Left ventricle myocardium inferior (tissue), 1 donor: ENCODE data around the gene KCNMA1. TPM values are rescaled to one million over a fixed set of nuclear protein-coding genes. Genes with fewer than 3 reads are reported as not detected.

Experiments
- DNase-seq: peaks from one replicate; pipeline ENCODE4 v3.0.0-alpha.2; 2020
- H3K27ac ChIP-seq: fragments of 200-600 bp; replicated peaks from 2 replicates; pipeline ENCODE4 v1.8.0; 2021
- H3K27me3 ChIP-seq: fragments of 200-600 bp; 2 replicates; pipeline ENCODE4 v1.8.0; 2021; ENCODE audit warnings: low read depth
- H3K36me3 ChIP-seq: fragments of 200-600 bp; 2 replicates; pipeline ENCODE4 v1.8.0; 2021
- H3K4me1 ChIP-seq: fragments of 200-600 bp; 2 replicates; pipeline ENCODE4 v1.8.0; 2021
- H3K4me3 ChIP-seq: fragments of 200-600 bp; 2 replicates; pipeline ENCODE4 v1.8.0; 2021; ENCODE audit warnings: mild to moderate bottlenecking, moderate library complexity
- H3K9me3 ChIP-seq: fragments of 200-600 bp; replicated peaks from 2 replicates; pipeline ENCODE4 v1.8.0; 2021
- CTCF ChIP-seq: fragments of 200-600 bp; IDR thresholded peaks from 2 replicates; pipeline ENCODE4 v1.8.0; 2021; ENCODE audit warnings: antibody characterized with exemption, mild to moderate bottlenecking, borderline replicate concordance
- intact Hi-C: fragments of 100-400 bp; cut with micrococcal nuclease; formaldehyde crosslinking; loops from one replicate; pipeline ENCODE4 v1.11.0; 2022
- total RNA-seq: library from RNA; stranded (reverse); fragmentation: NEBNext Ultra II Directional; extraction: Animal tissue kit (Norgen Biotek cat#: 25700); gene quantifications from one replicate; pipeline ENCODE4 v1.2.1, GENCODE V29; 2021
- donor health status: DM: no; HTN: yes; CAD: no; lungs with severe emphysema.

The KCNMA1 gene
- total RNA-seq, 1 donor from 2014 or later: 1.8 TPM

GRCh38 chr10:77190291-77190690 is 447.3 kb downstream of the KCNMA1 start:
- intact Hi-C loops: no loop called here
- no peak for TF ChIP-seq CTCF
- no peak overlapping the region for H3K27ac ChIP-seq
- no peak overlapping the region for H3K4me3 ChIP-seq
- no peaks in the 10 kb centered on the region for H3K4me1 ChIP-seq
- DNase-seq: no peak
- peaks cover 71% of the 10 kb centered on the region for H3K27me3 ChIP-seq
- no peaks in the 10 kb centered on the region for H3K36me3 ChIP-seq
- H3K9me3 ChIP-seq: no peaks in the 10 kb centered on the region

- H3K4me3 ChIP-seq: no peak overlapping the region
- H3K27ac ChIP-seq: no peak overlapping the region
- no peaks in the 10 kb centered on the region for H3K9me3 ChIP-seq
- DNase-seq: no peak
- H3K27me3 ChIP-seq: peaks cover 65% of the 10 kb centered on the region
- intact Hi-C loops: no loop called here
- no peaks in the 10 kb centered on the region for H3K4me1 ChIP-seq
- no peak for TF ChIP-seq CTCF
- H3K36me3 ChIP-seq: no peaks in the 10 kb centered on the region
Observed at GRCh38 chr10:77189520-77189919, 448.1 kb downstream of the KCNMA1 start.

- TF ChIP-seq CTCF: no peak
- Histone ChIP-seq H3K9me3 (no peaks in the 10 kb centered on the region), H3K36me3 (no peaks in the 10 kb centered on the region), H3K4me1 (no peaks in the 10 kb centered on the region), H3K27ac (no peak overlapping the region), H3K27me3 (peaks cover 61% of the 10 kb centered on the region), H3K4me3 (no peak overlapping the region)
- intact Hi-C loops: no loop called here
- no peak for DNase-seq
Observed at GRCh38 chr10:77189075-77189474, 448.5 kb downstream of the KCNMA1 start.

GRCh38 chr10:77188521-77188920 is 449.1 kb downstream of the KCNMA1 start:
- Histone ChIP-seq H3K4me1 (peaks cover 1% of the 10 kb centered on the region), H3K27ac (no peak overlapping the region), H3K27me3 (peaks cover 55% of the 10 kb centered on the region), H3K9me3 (no peaks in the 10 kb centered on the region), H3K36me3 (no peaks in the 10 kb centered on the region), H3K4me3 (no peak overlapping the region)
- no peak for TF ChIP-seq CTCF
- intact Hi-C loops: no loop called here
- no peak for DNase-seq

- Histone ChIP-seq H3K27me3 (peaks cover 52% of the 10 kb centered on the region), H3K9me3 (no peaks in the 10 kb centered on the region), H3K36me3 (no peaks in the 10 kb centered on the region), H3K4me3 (no peak overlapping the region), H3K4me1 (peaks cover 7% of the 10 kb centered on the region), H3K27ac (no peak overlapping the region)
- intact Hi-C loops: no loop called here
- no peak for DNase-seq
- no peak for TF ChIP-seq CTCF
Observed at GRCh38 chr10:77188000-77188395, 449.6 kb downstream of the KCNMA1 start.

GRCh38 chr10:77187376-77187999 is 450.1 kb downstream of the KCNMA1 start:
- no peak for DNase-seq
- Histone ChIP-seq H3K36me3 (no peaks in the 10 kb centered on the region), H3K4me3 (no peak overlapping the region), H3K27ac (no peak overlapping the region), H3K27me3 (peaks cover 47% of the 10 kb centered on the region), H3K9me3 (no peaks in the 10 kb centered on the region), H3K4me1 (peaks cover 12% of the 10 kb centered on the region)
- intact Hi-C loops: no loop called here
- no peak for TF ChIP-seq CTCF
